ENCODE measurements around the gene SLC25A25. TPM values are rescaled to one million over a fixed set of nuclear protein-coding genes. Genes with fewer than 3 reads are reported as not detected.

The SLC25A25 gene
- total and polyA plus RNA-seq, 2 of the 8 experiments (the other 6 are each of a cell fraction or from before 2014, with no cell fraction given): 6.5 to 18.5 TPM

DNA sequence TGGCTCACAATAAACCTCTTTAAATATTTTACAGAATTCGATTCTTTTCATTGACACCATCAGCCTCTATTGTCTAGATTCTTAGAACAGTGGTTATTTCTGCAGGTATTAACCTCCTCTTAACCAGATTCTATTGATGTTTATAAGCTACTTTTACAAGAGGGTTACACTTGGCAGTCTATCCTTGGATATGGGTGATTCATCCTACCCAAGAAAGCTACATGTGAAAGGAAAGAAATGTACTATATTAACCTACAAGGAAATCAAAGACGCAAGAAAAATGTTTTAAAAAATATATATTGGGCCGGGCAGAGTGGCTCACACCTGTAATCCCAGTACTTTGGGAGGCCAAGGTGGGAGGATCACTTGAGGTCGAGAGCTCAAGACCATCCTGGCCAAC is 16.7 kb downstream of the SLC25A25 start:
- Histone ChIP-seq H2BK12ac (ENCODE audit: low read depth, low read length) (no peak overlapping the region), H2BK5ac (ENCODE audit: low read depth, low read length) (no peak overlapping the region)
- WGBS, 2 experiments (ENCODE audit: extremely low coverage in 1 of 2, insufficient coverage in 1 of 2, insufficient read length in 1 of 2, insufficient replicate concordance in 2 of 2, low coverage in 1 of 2, low lambda C conversion rate in 2 of 2, missing lambda C conversion rate in 1 of 2): 94% methylated on average over 4 of the region's 4 CpGs; no CpG with 5 or more reads in 1 of the 2 experiments
- TF ChIP-seq KDM4A (IDR thresholded peaks at IDR 0.05; ENCODE audit: low read depth, low read length, severe bottlenecking) (no peak), SUZ12 (IDR thresholded peaks at IDR 0.05; ENCODE audit: low read length) (no peak), FOSL1 (IDR thresholded peaks at IDR 0.05; ENCODE audit: insufficient read depth, low read depth, low read length) (no peak), TAF7 (optimal IDR thresholded peaks at IDR 0.05; ENCODE audit: borderline replicate concordance, low read depth, low read length) (no peak)

More for the DNA sequence above, 16.7 kb downstream of the SLC25A25 start:
- Histone ChIP-seq H3K23me2 (ENCODE audit: low read depth, low read length) (no peaks in the 10 kb centered on the region), H3K27me3 (replicated peaks in 1 of 4; ENCODE audit: control insufficient read depth in 3 of 4, extremely low read depth in 1 of 4, insufficient read depth in 3 of 4, low read length in 3 of 4) (no peaks in the 10 kb centered on the region), H3K9me3 (ENCODE audit: insufficient read depth in 2 of 2, low read depth in 1 of 2, low read length in 1 of 2) (no peaks in the 10 kb centered on the region), H2AK5ac (ENCODE audit: low read depth, low read length) (no peak overlapping the region), H3K36me3 (ENCODE audit: control insufficient read depth in 2 of 4, insufficient read depth in 4 of 4, low read length in 3 of 4) (no peaks in the 10 kb centered on the region), H3K4me1 (replicated peaks in 1 of 4; ENCODE audit: control insufficient read depth in 3 of 4, insufficient read depth in 4 of 4, low read length in 3 of 4) (peaks cover 0 to 3% (median 1%) of the 10 kb centered on the region in 4 experiments; a peak in 2 of 7 replicates), H4K5ac (ENCODE audit: insufficient read length, low read depth, low read length) (no peak overlapping the region), H2BK20ac (ENCODE audit: low read length) (no peak overlapping the region), H3K23ac (ENCODE audit: insufficient read length) (no peak overlapping the region), H2BK120ac (replicated peaks; ENCODE audit: low read depth, low read length) (no peak overlapping the region), H4K20me1 (replicated peaks in 1 of 2; ENCODE audit: control insufficient read depth in 1 of 2, insufficient read depth in 2 of 2, low read length in 2 of 2) (peaks cover 2 to 8% of the 10 kb centered on the region in 2 experiments), H4K8ac (ENCODE audit: extremely low read depth, insufficient read depth, low read length) (no peak overlapping the region), H3K56ac (replicated peaks; ENCODE audit: insufficient read length, low read depth, low read length) (no peak overlapping the region), H3K27ac (ENCODE audit: low read depth, low read length) (no peak overlapping the region), H4K91ac (replicated peaks; ENCODE audit: insufficient read length, low read length) (no peak overlapping the region), H3K4me2 (ENCODE audit: insufficient read depth in 1 of 2, low read depth in 2 of 2, low read length in 2 of 2) (no peak overlapping the region), H3K4ac (replicated peaks; ENCODE audit: insufficient read length, low read depth, low read length) (no peak overlapping the region), H2BK15ac (ENCODE audit: low read length) (no peak overlapping the region), H2AFZ (ENCODE audit: low read length) (no peak overlapping the region), H3K79me1 (ENCODE audit: low read depth, low read length) (peaks cover 3% of the 10 kb centered on the region; the same call in 1 of the 2 replicates), H3K18ac (ENCODE audit: extremely low read depth, low read length) (no peak overlapping the region), H3K14ac (ENCODE audit: insufficient read length) (no peak overlapping the region), H3K9ac (replicated peaks in 1 of 4; ENCODE audit: extremely low read depth in 1 of 4, low read depth in 3 of 4, low read length in 3 of 4) (no peak overlapping the region), H3K79me2 (ENCODE audit: control insufficient read depth in 1 of 2, insufficient read depth in 2 of 2, low read length in 2 of 2) (peaks cover 0 to 13% of the 10 kb centered on the region in 2 experiments; a peak in 2 of 4 replicates), H3K4me3 (ENCODE audit: extremely low read depth in 1 of 4, insufficient read depth in 2 of 4, low read depth in 3 of 4, low read length in 4 of 4) (no peak overlapping the region)
- POLR2A ChIA-PET (ENCODE audit: partially characterized antibody): no interaction called here
- no peak for DNase-seq (ENCODE audit: low read depth in 1 of 2, low spot score in 2 of 2)
- CTCF ChIA-PET (ENCODE audit: partially characterized antibody): interaction anchor here (0.6 to 1.8 kb wide), 12 partner anchors 8 to 164 kb away, joined by 3 to 9 read pairs (median 4); no protein-coding TSS in a partner anchor
- FAIRE-seq: no peak
